ENCODE measurements around the gene SLC26A8. TPM values are rescaled to one million over a fixed set of nuclear protein-coding genes. Genes with fewer than 3 reads are reported as not detected.
"Not testable (repeated sequence)": the region's sequence is repeated elsewhere in the genome, so short reads cannot be mapped to it uniquely, and the experiment has no call there.

The SLC26A8 gene
- polyA plus RNA-seq, 3 donors, result 0.52 to 1.7 (median 1.5) TPM

- peak overlapping the region in 2 of 3 experiments; percentile 18 to 99 for H3K4me3 ChIP-seq (replicated peaks in 1 of 3; ENCODE audit: low read depth in 2 of 3, low read length in 3 of 3)
- DNase-seq, result no peak
- H3K9me3 ChIP-seq (replicated peaks in 1 of 2; ENCODE audit: control insufficient read depth in 1 of 2, insufficient read depth in 1 of 2, low read length in 2 of 2), result no peaks in the 10 kb centered on the region
- Mint-ChIP-seq H3K4me1 (peaks cover 85% of the 10 kb centered on the region), H3K27me3 (ENCODE audit: low read depth in 3 of 3) (no peaks in the 10 kb centered on the region), H3K9me3 (no peaks in the 10 kb centered on the region), H3K27ac (peak overlapping the region; percentile 68 to 92 (median 85)), H3K36me3 (peaks cover 3 to 19% of the 10 kb centered on the region in 2 donors), H3K4me3 (peak overlapping the region in 1 of 2 donors; percentile 59)
- peak overlapping the region in 1 of 2 donors; percentile 71 for H3K27ac ChIP-seq (ENCODE audit: low read depth in 1 of 2, low read length in 2 of 2)
- H3K9ac ChIP-seq (ENCODE audit: insufficient read depth, low read length, poor library complexity, severe bottlenecking), result no peak overlapping the region
- 60% methylated on average over 1 of the region's 3 CpGs for WGBS (ENCODE audit: insufficient coverage)
- peaks cover 92 to 93% of the 10 kb centered on the region in 2 donors for H3K4me1 ChIP-seq (ENCODE audit: control insufficient read depth in 1 of 2, insufficient read depth in 2 of 2, low read length in 2 of 2)
- peaks cover 83% of the 10 kb centered on the region for H4K20me1 ChIP-seq (ENCODE audit: insufficient read depth, low read length)
- H2AFZ ChIP-seq (ENCODE audit: insufficient read depth, low read depth, low read length, poor library complexity, severe bottlenecking), result no peak overlapping the region
- TF ChIP-seq, protein P1, sequence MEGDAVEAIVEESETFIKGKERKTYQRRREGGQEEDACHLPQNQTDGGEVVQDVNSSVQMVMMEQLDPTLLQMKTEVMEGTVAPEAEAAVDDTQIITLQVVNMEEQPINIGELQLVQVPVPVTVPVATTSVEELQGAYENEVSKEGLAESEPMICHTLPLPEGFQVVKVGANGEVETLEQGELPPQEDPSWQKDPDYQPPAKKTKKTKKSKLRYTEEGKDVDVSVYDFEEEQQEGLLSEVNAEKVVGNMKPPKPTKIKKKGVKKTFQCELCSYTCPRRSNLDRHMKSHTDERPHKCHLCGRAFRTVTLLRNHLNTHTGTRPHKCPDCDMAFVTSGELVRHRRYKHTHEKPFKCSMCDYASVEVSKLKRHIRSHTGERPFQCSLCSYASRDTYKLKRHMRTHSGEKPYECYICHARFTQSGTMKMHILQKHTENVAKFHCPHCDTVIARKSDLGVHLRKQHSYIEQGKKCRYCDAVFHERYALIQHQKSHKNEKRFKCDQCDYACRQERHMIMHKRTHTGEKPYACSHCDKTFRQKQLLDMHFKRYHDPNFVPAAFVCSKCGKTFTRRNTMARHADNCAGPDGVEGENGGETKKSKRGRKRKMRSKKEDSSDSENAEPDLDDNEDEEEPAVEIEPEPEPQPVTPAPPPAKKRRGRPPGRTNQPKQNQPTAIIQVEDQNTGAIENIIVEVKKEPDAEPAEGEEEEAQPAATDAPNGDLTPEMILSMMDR (IDR thresholded peaks at IDR 0.05), result no peak
- no peaks in the 10 kb centered on the region for H3K36me3 ChIP-seq (replicated peaks in 1 of 2; ENCODE audit: control insufficient read depth in 1 of 2, insufficient read depth in 2 of 2, low read length in 2 of 2)
- peaks cover 100% of the 10 kb centered on the region for H3K79me2 ChIP-seq (ENCODE audit: insufficient read depth, low read length)
- H3K4me2 ChIP-seq (replicated peaks; ENCODE audit: extremely low read depth, low read length, poor library complexity, severe bottlenecking), result peak overlapping the region; percentile 92
- intact Hi-C loops (cut with micrococcal nuclease), result no loop called here
- H3K27me3 ChIP-seq (ENCODE audit: control insufficient read depth in 2 of 2, insufficient read depth in 2 of 2, low read length in 2 of 2), result no peaks in the 10 kb centered on the region
These were observed 10.0 kb upstream of the SLC26A8 start for GRCh38 chr6:36034441-36034840.

- H3K27me3 ChIP-seq (ENCODE audit: control insufficient read depth in 2 of 2, insufficient read depth in 2 of 2, low read length in 2 of 2), result no peaks in the 10 kb centered on the region
- H3K79me2 ChIP-seq (ENCODE audit: insufficient read depth, low read length), result peaks cover 100% of the 10 kb centered on the region
- no peaks in the 10 kb centered on the region for H3K9me3 ChIP-seq (replicated peaks in 1 of 2; ENCODE audit: control insufficient read depth in 1 of 2, insufficient read depth in 1 of 2, low read length in 2 of 2)
- peaks cover 87 to 89% of the 10 kb centered on the region in 2 donors for H3K4me1 ChIP-seq (ENCODE audit: control insufficient read depth in 1 of 2, insufficient read depth in 2 of 2, low read length in 2 of 2)
- no peaks in the 10 kb centered on the region for H3K9me3 Mint-ChIP-seq
- H3K27ac ChIP-seq (ENCODE audit: low read depth in 1 of 2, low read length in 2 of 2), result peak overlapping the region in 1 of 2 donors; percentile 71
- peak overlapping the region in 2 of 3 experiments; percentile 18 to 99 for H3K4me3 ChIP-seq (replicated peaks in 1 of 3; ENCODE audit: low read depth in 2 of 3, low read length in 3 of 3)
- TF ChIP-seq, protein P1 (IDR thresholded peaks at IDR 0.05), result no peak
- H3K36me3 ChIP-seq (replicated peaks in 1 of 2; ENCODE audit: control insufficient read depth in 1 of 2, insufficient read depth in 2 of 2, low read length in 2 of 2), result no peaks in the 10 kb centered on the region
- DNase-seq, result peak; percentile 54 to 79 (median 70)
- peaks cover 3 to 15% of the 10 kb centered on the region in 2 donors for H3K36me3 Mint-ChIP-seq
- intact Hi-C loops (cut with micrococcal nuclease), result no loop called here
- no peak overlapping the region for H2AFZ ChIP-seq (ENCODE audit: insufficient read depth, low read depth, low read length, poor library complexity, severe bottlenecking)
- no CpG with 5 or more reads among the region's 3 CpGs for WGBS (ENCODE audit: insufficient coverage)
- peak overlapping the region in 1 of 2 donors; percentile 71 for H3K4me3 Mint-ChIP-seq
- peaks cover 80% of the 10 kb centered on the region for H3K4me1 Mint-ChIP-seq
- no peak overlapping the region for H3K9ac ChIP-seq (ENCODE audit: insufficient read depth, low read length, poor library complexity, severe bottlenecking)
- H3K27ac Mint-ChIP-seq, result peak overlapping the region; percentile 83 to 92 (median 86)
- H3K27me3 Mint-ChIP-seq (ENCODE audit: low read depth in 3 of 3), result no peaks in the 10 kb centered on the region
- peaks cover 79% of the 10 kb centered on the region for H4K20me1 ChIP-seq (ENCODE audit: insufficient read depth, low read length)
- peak overlapping the region; percentile 92 for H3K4me2 ChIP-seq (replicated peaks; ENCODE audit: extremely low read depth, low read length, poor library complexity, severe bottlenecking)
These were observed 9.5 kb upstream of the SLC26A8 start for GRCh38 chr6:36033935-36034334.

DNA sequence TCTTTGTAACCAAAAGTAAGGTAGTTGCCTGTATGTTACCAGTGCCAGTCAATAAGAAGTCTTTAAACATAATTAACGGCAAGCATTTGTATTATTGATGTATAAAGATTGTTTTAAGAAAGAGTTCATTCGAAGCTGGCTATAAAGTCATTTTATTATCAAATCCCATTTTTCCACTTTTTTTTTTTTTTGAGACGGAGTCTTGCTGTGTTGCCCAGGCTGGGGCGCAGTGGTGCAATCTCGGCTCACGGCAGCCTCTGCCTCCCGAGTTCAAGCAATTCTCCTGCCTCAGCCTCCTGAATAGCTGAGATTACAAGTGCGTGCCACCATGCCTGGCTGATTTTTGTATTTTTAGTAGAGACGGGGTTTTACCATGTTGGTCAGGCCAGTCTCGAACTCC is 8.7 kb upstream of the SLC26A8 start:
- H3K27me3 ChIP-seq (ENCODE audit: control insufficient read depth in 2 of 2, insufficient read depth in 2 of 2, low read length in 2 of 2); H3K9ac ChIP-seq (ENCODE audit: insufficient read depth, low read length, poor library complexity, severe bottlenecking); intact Hi-C loops (cut with micrococcal nuclease); DNase-seq; H3K9me3 Mint-ChIP-seq; H2AFZ ChIP-seq (ENCODE audit: insufficient read depth, low read depth, low read length, poor library complexity, severe bottlenecking); H3K9me3 ChIP-seq (replicated peaks in 1 of 2; ENCODE audit: control insufficient read depth in 1 of 2, insufficient read depth in 1 of 2, low read length in 2 of 2); H3K27me3 Mint-ChIP-seq (ENCODE audit: low read depth in 3 of 3); H3K36me3 ChIP-seq (replicated peaks in 1 of 2; ENCODE audit: control insufficient read depth in 1 of 2, insufficient read depth in 2 of 2, low read length in 2 of 2): not testable (repeated sequence)
- 100% methylated on average over 1 of the region's 10 CpGs for WGBS (ENCODE audit: insufficient coverage)
- Mint-ChIP-seq H3K27ac (peak overlapping the region; percentile 83 to 92 (median 86)), H3K4me3 (peak overlapping the region in 1 of 2 donors; percentile 71), H3K4me1 (peaks cover 72% of the 10 kb centered on the region), H3K36me3 (peaks cover 3 to 15% of the 10 kb centered on the region in 2 donors)
- Histone ChIP-seq H3K79me2 (ENCODE audit: insufficient read depth, low read length) (peaks cover 100% of the 10 kb centered on the region), H3K4me2 (replicated peaks; ENCODE audit: extremely low read depth, low read length, poor library complexity, severe bottlenecking) (peak overlapping the region; percentile 92), H3K27ac (ENCODE audit: low read depth in 1 of 2, low read length in 2 of 2) (peak overlapping the region; percentile 71 to 74), H3K4me3 (replicated peaks in 1 of 3; ENCODE audit: low read depth in 2 of 3, low read length in 3 of 3) (peak overlapping the region in 1 of 3 experiments; percentile 99), H4K20me1 (ENCODE audit: insufficient read depth, low read length) (peaks cover 73% of the 10 kb centered on the region), H3K4me1 (ENCODE audit: control insufficient read depth in 1 of 2, insufficient read depth in 2 of 2, low read length in 2 of 2) (peaks cover 80 to 81% of the 10 kb centered on the region in 2 donors)

Data from CD14-positive monocyte (primary cell).